Gastroesophageal sphincter (tissue), 3 donors: ENCODE results near the gene MGRN1.

ENCODE experiments used
- CTCF ChIP-seq, 4 experiments: fragments of 200-600 bp in 2 of 4; fragments of 450-650 bp in 2 of 4; sonication (generic) in 1 of 4; IDR thresholded peaks; one replicate each; pipeline ENCODE4 v1.5.1; 2017 to 2019; ENCODE audit warnings: antibody characterized with exemption in 4 of 4, mild to moderate bottlenecking in 2 of 4, moderate library complexity in 2 of 4
- EP300 ChIP-seq: sonication (generic); formaldehyde crosslinking; IDR thresholded peaks from one replicate; pipeline ENCODE4 v1.6.1; 2017; ENCODE audit warnings: antibody characterized with exemption, mild to moderate bottlenecking
- POLR2A ChIP-seq, 2 donors: fragments of 450-650 bp; IDR thresholded peaks; one replicate each; pipeline ENCODE4 v1.6.1; 2017; ENCODE audit warnings: antibody characterized with exemption in 2 of 2, mild to moderate bottlenecking in 2 of 2, moderate library complexity in 1 of 2
- POLR2AphosphoS5 ChIP-seq: sonication (generic); formaldehyde crosslinking; IDR thresholded peaks from one replicate; pipeline ENCODE4 v1.6.1; 2017; ENCODE audit warnings: antibody characterized with exemption

- no peak for TF ChIP-seq CTCF (IDR thresholded peaks at IDR 0.05)
- no peak for TF ChIP-seq POLR2AphosphoS5
- TF ChIP-seq EP300, result no peak
- TF ChIP-seq POLR2A (IDR thresholded peaks at IDR 0.05), result no peak
These were observed 13.0 kb downstream of the MGRN1 start for GRCh38 chr16:4637501-4638166.
